Tongue (tissue), 2 donors: ENCODE data around the gene IRF2. TPM values are rescaled to one million over a fixed set of nuclear protein-coding genes. Genes with fewer than 3 reads are reported as not detected.

Source experiments
- DNase-seq: peaks from one replicate; pipeline ENCODE4 v3.0.0-alpha.2; 2015
- total RNA-seq: library from RNA; depleted of rRNA; stranded (reverse); fragments of >200 nt; gene quantifications from one replicate; pipeline ENCODE4 v1.2.3, GENCODE V29; 2014

The IRF2 gene
- total RNA-seq, 1 donor from 2014 or later = 26.5 TPM

DNA sequence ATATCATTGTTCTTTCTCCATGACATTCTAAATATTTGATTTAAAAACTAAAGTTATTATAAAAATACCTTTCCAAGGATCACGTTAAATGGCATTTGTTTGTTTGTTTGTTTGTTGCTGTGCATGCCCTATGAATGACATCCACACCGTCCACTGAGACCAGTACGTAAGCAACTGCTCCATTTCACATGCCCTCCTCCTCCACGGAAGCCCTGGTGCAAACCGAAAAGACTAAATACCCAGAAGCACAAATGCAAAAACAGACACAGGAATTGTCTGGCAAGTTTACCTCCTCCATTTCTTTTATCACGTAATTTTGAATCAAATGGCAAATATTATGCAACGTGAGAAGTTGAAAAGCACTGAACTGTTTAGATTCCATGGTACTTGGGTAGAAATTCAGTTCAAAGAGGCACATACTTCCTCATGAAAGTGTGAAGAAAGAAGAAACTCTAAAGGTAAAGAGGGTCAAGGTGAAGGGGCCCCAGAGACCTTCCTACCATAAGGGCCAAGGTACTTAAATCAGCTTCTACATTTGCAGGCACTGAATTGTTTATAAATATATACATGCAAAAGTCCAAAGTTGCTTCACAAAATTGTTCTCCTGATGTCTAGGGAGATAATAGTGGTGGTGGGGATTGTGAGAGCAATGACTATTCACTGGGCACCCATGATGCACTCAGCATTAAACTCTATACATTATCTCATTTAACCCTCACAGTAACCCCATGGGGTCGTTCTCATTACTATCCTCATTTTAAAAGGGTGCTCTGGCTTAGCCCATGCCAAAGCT is 23.4 kb downstream of the IRF2 start:
- no peak for DNase-seq

- DNase-seq = no peak
Measured at GRCh38 chr4:184450045-184450444, 24.3 kb downstream of the IRF2 start.

GRCh38 chr4:184448821-184449220 is 25.5 kb downstream of the IRF2 start:
- DNase-seq = peak; percentile 62

- no peak for DNase-seq
Measured at GRCh38 chr4:184448141-184448540, 26.2 kb downstream of the IRF2 start.

DNA sequence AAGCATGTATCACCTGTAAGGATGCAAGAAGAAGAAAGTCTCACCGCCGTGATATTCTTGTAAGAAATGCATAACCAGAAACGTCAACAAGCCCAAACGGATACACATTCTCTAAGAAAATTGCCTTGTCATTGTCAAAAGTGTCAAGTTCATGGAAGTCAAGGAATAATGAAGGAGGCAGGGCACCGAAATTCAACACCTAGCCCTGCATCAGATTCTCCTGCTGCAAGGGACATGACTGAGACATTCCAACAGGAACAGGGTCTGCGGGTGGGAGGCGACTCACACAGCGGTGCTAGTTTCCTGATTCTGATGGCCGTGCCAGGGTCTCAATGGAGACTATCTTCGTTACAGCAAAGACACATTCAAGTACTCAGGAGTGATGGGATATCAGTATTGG is 26.7 kb downstream of the IRF2 start:
- DNase-seq = no peak

DNA sequence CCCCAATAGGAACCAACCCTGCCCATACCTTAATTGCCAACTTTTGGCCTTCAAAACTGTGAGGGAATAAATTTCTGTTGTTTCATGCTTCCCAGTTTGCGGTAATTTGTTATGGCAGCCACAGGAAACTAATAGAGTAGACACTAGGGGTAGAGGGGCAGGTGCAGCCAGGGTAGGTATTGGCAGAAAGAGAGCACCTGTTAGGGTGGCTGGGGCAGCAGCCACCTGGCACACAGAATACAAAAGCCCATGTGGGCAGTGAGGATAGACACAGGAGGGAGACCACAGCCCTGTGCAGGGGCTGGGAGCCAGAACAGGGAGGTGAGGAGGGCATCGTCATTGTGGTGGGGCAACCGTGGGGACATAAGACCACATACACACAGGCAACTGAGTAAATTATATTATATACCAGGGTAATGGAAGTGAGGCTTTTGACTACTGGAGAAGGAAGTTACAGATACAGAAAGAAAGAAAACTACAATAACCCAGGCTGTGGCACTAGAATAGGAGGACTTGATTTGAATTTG is 28.2 kb downstream of the IRF2 start:
- DNase-seq = no peak

DNA sequence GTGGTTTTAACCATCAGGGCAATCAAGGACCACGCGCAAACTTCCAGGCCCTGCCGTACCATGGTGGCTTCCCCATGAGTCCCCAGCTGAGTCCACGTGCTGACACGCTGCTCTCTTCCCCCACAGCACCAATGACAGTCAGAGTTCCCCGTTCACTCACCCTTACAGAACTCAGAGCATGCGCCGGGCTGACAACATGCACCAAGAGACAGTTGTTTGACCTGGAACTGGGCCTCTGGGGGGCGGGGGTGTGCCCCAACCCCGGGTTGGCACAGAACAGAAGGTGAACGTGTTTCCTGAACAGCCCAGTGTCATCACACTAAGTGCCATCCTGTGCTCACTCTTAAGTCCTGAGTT is 29.4 kb downstream of the IRF2 start:
- no peak for DNase-seq

DNA sequence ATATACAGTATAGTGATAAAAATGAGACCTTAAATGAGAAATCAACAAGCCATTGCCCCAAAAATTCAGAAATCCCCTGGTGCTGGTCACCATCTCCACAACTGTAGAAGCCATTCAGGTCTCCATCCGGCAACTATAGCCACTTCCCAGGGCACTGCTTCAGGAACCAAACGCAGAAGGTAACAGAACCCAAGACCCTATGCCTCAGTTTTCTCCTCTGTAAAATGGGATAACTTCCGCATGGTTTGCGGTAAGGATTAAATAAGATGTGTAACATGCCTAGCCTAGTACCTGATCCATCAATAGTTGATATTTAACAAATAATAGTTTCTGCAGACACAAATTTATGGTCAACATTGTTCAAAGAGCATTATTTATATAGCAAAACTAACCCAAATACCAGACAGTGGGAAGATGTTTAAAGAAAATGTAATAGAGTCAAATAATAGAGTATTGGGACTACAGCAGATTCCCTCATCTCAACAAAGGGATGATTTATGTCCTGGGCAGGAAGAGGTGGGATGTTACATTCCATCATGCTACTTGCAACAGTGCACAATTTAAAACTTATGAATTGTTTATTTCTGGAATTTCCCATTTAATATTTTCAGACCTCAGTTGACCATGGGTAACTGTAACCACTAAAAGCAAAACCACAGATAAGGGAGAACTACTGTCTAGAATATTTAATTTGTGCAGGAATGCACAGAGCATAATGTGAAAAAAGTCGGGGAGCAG is 30.0 kb downstream of the IRF2 start:
- DNase-seq = no peak

DNA sequence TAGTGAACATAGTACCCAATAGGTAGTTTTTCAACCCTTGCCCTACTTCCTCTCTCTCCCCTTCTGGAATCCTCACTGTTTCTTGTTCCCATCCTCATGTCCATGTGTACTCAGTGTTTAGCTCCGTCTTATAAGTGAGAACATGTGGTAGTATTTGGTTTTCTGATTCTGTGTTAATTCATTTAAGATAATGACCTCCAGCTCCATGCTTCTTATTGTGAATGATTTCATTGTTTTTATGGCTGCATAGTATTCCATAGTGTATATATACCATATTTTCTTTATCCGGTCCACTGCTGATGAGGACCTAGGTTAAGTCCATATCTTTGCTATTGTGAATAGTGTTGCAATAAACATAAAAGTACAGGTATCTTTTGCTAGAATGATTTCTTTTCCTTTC is 31.0 kb downstream of the IRF2 start:
- no peak for DNase-seq

DNA sequence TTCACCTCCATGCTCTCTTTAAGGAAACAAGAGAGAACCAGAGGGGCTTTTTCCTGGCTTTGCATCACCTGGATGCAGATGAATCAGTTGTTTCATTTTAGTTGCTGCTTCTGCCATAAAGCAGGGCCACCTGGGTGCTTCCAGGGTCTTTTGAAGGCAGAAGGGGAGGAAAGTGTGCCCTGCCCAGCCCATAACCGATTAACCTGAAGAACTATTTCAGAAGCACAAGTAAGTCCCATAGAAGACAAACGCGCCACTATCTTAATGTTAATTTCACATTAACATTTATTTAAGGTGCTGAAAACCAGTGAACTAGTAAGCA is 32.1 kb downstream of the IRF2 start:
- DNase-seq = no peak

DNA sequence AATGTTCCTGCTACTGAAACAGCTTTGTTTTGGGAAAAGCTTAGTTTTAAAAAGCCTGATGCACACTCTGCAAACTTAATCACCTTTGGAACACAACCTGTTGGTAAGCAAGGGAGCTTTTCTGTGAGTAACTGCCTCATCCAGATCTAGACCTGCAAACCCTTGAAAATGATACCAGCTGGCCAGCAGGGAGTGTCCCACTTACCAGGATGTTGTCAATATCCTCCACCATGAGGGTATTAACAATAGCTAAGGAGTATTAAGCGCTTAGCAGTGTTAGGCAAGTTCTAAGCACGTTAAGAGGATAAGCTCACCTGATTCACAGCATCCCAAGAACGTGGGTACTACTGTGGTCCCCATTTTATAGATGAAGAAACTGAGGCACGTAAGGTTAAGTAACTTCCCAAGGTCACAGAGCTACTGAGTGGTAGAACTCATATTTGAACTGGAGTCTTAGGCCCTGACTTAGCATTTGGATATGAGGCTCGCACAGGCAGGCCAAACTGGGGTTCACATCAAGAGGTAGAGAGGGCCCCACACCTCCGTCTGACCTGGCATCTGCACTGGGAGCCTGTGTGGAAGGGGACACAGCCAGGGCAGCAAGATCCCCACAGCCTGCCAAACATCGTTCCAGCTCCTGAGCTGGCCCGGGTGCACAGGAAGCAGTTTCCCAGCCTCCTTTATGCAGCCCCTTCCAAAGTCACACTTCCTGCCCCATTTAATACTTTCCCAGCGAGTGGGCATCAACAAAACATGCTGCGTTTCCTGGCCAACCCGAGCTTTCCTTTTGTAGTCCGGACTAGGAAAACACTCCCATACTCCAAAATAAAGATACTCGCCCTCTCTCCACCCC is 32.7 kb downstream of the IRF2 start:
- no peak for DNase-seq

DNA sequence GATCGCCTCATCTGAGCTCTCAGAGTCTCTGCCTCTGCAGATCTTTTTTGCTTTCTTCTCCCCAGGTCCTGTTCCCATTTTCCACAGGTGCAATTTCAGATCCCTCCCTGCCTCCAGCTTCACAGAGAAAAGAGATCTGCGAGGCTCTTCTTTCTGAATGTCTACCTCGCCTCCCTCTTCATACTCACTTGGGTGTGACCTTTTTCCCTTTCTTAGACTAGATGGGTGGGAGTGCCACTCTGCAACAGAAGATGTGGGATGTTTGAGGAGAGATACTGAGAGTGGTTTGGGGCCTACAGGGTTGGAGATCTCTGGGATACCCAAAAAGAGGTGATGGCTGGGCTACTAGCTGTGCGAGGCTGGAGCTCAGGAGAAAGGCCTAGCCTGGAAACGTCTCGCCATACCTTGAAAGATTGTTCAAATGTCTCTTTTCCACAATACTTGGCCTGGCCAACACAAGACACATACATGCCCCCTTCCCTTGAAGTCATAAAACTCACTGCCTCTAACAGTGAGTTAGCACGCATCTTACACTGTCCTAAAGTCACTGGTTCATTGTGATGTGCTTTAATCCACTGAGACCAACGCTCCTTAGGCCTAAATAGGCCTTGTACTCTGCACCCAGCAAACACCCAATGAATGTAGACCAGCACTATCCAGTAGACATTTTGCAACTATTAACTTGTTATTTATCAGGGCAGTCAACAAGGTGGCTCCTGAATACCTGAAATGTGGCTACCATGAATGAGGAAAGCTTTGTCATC is 33.6 kb downstream of the IRF2 start:
- DNase-seq = no peak

GRCh38 chr4:184439856-184440594 is 34.3 kb downstream of the IRF2 start:
- DNase-seq = no peak

DNA sequence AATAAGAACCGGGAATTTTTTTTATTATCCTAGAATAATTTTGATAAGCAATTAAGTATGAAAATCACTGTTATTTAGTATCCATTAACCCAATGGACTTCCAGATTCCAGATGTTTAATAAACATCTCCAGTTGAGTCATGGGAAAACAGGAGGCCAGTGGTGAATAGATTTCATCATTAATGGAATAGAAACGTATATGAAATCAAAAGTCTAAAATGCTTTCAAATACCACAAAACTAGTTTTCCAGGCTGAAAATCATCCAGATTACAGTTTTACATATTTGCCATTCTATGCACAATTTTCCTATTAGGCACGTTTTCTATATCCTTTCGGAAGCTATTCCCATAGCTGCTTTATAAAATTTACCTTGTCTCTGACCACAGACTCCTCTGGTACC is 35.0 kb downstream of the IRF2 start:
- no peak for DNase-seq

DNA sequence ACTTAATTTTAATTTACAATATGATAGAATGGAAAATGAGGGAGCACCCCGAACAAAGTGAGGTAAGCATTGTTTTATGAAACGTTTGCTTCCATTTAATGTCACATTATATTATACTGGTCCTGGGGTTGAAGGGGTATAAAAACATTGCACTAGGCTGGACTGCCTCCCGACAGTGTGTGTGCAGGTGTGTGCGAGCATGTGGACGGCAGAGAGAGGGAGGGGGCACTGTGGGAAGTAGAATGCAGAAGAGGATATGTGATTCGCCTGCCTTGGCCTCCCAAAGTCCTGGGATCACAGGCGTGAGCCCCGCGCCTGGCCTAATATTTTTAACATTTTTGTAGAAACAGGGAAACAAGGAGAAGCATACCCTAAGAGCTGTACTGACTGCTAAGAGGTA is 36.0 kb downstream of the IRF2 start:
- DNase-seq = no peak

DNA sequence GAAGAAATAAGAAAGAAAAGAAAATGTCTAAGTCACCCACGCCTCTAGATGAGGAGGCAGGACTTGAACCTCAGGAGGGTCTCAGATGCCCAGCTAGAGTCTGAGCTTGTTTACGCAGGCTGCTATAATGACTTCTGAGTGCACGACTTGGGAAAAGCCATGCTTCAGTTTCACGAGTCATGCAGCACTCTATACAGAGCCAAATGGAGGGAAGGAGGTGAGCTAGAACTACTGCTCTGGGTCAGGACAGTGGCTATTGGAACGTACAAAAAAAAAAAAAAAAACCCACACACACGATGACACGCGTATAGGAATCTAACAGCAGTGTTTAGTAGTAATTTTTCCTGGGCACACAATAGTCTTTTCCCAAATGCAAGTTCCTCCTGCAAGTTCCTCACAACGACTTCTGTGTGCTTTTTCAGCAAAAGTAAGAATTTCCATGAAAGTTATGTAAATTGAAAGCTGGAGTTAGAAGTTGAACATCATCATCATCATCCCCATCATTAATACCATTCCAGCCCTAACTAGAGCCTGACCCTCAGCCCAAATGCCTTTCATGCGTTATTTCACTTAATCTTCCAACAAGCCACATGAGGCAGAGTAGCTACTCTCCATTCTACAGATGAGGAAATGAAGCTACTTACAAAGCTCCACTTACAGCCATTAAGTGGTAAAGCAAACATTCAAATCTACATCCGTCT is 36.6 kb downstream of the IRF2 start:
- DNase-seq = no peak

GRCh38 chr4:184434501-184435066 is 39.8 kb downstream of the IRF2 start:
- DNase-seq = no peak

DNA sequence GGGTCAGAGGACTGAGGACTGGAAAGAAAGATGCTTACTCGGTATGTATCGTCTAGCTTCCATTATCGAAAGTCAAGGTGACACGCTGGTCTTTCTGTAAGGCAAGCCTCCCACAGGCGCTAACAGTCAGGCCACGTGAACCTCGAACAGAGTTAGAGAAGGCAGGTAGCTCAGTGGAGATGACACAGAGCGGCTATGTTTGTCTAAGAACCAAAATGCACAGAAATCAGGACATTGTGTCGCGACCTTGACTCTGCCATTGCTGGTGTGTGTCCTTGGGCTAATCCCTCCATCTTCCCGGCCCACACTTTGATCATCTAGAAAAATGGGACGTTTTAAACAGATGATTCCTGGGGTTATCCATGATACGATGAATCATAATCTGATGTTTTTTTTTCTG is 40.3 kb downstream of the IRF2 start:
- no peak for DNase-seq

DNA sequence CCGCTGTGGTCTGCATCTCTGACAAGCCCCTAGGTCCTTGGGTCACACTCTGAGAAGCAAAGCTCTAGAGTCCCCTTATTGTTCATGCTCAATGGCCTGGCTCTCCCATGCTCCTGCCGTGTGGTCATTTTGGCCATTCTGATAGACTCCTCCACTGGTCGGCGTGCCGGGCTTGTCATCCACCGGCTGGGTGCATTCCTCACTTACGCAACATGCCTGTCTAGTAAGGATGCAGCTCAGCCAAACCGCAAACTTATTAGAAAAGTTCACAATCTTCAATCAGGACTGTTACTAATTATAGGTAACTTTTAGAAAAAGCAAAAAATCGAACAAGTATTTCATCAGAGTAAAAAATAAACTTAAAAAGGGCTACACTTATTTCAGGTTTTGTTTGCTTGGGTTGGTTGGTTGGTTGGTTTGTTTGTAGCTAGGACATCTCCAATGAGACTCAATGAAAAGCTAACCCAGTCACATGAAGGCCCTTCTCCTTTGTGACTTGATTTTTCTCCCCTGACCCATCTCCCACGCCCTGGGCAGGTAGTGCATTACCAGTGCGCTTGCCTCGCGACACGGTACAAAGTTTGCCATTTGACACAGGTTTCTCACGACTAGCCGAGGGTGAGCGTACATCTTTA is 41.0 kb downstream of the IRF2 start:
- no peak for DNase-seq
